NCI-H526 (cell line): ENCODE data around the gene ATP5F1E.
"Not testable (repeated sequence)": the region's sequence is repeated elsewhere in the genome, so short reads cannot be mapped to it uniquely, and the experiment has no call there.

ENCODE experiments used
- DNase-seq, 2 experiments: peaks; one replicate each; lab custom pipeline; 2025; lab: John Stamatoyannopoulos, UW

The ATP5F1E gene

DNA sequence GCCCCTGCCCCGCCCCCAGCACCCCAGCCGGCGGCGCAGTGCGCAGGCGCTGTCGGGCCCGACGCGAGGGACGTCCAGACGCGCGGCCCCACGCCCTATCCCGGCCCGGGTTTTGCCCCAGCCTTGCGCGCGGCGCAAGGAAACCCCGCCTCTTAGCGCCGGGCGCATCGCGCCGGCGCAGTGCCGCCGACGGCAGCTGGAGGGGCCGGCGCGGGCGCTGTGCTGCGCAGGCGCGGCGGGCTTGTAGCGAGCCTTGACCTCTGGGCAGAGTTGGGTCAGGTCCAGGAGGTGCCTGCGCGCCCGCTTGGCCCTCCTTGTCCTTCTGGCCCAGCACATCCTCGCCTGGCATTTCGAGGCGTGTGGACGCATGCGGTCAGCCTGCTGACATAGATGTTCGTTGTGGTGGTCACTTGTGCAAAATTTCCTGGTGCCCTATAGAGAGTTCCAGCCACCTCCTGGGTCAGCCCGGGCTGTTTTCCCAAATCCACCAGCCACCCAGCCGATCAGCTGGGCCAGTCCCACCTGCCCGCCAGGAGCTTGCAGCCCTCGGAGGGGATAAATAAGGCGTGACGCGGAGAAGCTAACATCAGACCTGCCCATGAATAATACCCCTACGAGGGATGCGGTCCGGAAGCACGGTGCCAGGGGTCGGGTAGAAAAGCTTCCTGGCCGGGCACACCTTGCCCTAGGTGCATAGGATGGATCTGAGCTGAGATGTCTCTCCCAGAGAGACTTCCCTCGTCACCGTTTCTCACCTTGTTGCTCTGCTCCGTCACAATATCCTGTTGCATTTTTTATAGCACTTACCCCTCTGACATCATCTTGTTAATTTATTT, 10.9 kb upstream of the ATP5F1E start:
- peak; percentile 76 to 98 for DNase-seq

- DNase-seq = peak; percentile 25 to 55
These were observed 10.1 kb upstream of the ATP5F1E start, which contains the start of gene PRELID3B for GRCh38 chr20:59042151-59042795. Gene PRELID3B (minus strand): TSS chr20:59042786. CDS start chr20:59042730, 56 bp downstream.

DNA sequence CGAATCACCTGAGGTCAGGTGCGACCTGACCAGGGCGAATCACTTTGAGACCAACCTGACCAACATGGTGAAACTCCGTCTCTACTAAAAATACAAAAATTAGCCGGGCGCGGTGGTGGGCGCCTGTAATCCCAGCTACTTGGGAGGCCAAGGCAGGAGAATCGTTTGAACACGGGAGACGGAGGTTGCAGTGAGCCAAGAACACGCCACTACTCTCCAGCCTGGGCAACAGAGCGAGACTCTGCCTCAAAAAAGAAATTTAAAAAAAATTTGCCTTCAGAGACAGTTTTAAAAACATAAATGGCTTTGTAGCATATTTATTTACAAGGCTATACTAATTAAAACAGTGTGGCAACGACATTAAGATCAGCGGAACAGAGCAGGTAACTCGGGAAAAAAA, 9.4 kb upstream of the ATP5F1E start:
- DNase-seq = not testable (repeated sequence)

- no peak for DNase-seq
These were observed 8.5 kb upstream of the ATP5F1E start for GRCh38 chr20:59040667-59041066.

DNA sequence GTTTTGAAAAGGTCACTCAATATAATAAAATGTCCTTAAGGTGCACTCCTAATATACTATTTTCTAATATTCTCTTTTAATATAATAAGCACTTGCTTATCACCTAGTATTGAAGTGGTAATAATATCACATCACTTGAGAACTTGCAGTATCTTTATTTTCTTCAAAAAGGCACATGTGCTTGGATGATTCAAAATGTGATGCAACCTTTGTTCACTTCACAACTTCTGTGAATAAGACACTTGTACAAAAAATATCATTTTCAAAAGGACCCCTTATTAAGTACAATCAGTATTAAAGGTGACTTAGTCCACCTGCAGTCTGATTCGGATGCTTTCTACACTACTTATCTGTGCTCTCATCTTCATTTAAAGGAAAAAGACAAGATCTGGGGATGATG, 7.1 kb upstream of the ATP5F1E start:
- no peak for DNase-seq

DNA sequence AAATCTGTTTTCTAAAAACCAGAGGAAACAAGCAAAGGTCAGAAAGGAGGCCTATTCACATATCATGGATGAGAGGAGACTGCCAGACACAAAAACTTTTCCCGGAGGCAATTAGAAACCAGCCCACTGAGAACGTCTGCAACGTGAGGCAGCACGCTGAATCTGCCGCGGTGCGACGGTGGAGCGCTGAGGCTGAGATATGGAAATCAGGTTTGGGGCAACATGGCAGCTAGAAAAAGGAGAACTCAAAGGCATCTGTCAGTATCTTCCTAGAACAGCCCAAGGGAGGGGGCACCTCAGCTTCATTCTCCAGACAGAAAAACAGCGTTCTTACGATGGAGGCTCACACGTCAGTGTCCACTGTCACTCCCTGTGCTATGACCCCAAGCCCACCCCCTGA, 5.3 kb upstream of the ATP5F1E start:
- DNase-seq = no peak

- DNase-seq = no peak
These were observed 3.2 kb upstream of the ATP5F1E start for GRCh38 chr20:59035381-59035780.

- DNase-seq = no peak
These were observed 1.6 kb upstream of the ATP5F1E start for GRCh38 chr20:59033616-59034165.

- no peak for DNase-seq
These were observed 958 bp upstream of the ATP5F1E start for GRCh38 chr20:59033093-59033492.

- peak; percentile 73 to 76 for DNase-seq
These were observed 551 bp upstream of the ATP5F1E start for GRCh38 chr20:59032713-59033059.

DNA sequence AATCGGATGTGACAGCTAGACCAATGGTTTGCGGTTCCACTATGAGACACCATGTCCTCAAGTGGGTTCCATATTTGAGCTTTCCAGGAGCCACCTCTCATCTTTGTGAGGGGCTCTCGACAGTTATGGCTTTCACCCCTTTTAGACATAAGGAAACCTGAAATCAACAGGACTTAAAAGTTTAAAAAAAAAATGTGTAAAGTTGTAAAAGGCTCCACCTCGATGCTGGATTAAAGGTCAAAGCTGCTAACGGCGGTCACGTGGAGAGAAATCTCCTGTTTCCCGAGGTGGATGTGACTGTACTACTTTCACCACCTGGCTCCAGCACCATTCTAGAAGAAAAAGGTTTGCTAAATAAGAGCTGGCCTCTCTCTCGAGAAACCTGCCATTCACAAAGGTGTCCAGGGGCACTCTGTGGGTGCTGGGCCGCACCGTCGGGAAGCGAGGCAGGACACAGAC, 542 bp downstream of the ATP5F1E start:
- peak in 1 of 2 experiments; percentile 47 for DNase-seq

- no peak for DNase-seq
These were observed 1.1 kb downstream of the ATP5F1E start for GRCh38 chr20:59030911-59031563.

GRCh38 chr20:59028812-59029211, 3.3 kb downstream of the ATP5F1E start:
- DNase-seq = no peak

DNA sequence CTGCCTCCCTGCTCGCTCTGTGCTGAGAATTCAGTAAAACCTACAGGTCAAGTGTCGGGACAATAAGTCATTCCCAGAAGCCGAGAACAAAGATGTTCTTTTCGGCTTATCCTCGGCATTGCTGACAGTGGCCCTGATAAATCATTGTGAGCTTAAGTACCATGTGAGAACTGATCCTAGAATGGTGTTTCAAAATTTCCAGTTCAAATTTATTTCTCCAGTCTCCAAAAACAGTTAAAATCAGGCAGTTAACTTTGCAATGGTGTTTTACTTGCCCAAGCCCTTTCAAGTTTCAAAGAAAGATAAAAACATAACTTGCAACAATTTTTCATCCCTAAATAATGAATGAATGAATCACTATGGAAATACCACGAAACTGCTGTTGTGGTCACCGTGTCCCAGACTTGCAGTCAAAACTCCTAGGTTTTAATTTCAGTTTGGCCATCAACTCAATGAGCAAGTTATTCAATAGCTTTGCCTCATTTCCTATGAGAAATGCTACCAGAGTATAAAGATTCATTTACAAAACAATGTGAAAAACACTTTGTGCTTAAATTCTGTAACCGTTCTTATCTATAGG, 4.3 kb downstream of the ATP5F1E start:
- no peak for DNase-seq

DNA sequence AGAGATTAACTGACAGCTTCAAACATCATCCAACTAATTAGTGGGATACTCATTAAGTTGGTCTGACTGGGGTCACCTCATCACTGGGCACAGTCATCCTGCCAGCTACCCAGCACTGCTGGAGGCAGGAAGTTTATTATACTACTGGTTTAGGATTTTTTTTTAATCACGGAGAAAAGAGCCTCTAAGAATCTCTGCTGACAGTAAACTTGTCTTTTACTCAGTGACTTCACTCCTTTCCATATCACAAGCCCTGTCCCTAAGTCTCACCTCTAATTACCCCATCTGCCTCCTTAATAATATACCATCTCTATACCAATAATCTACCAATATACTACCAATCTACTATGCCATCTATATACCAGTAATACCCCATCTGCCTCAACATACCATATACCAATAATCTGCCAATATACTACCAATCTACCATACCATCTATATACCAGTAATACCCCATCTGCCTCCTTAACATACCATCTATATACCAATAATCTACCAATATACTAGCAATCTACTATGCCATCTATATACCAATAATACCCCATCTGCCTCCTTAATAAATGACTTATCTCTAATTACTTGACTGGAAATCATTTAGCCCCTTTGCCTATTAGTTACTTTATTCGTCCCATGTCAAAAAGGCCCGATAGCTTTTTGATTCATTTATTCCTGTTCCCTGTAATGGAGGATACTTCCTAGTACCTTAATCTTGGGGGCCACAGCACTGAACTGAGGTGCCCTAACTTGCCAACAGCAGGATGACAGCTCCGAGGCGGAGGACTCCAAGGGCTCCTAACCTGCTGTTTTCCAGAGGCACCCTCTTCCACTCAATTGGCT, 5.0 kb downstream of the ATP5F1E start:
- no peak for DNase-seq

- no peak for DNase-seq
These were observed 6.6 kb downstream of the ATP5F1E start for GRCh38 chr20:59025511-59025910.

GRCh38 chr20:59025086-59025485, 7.0 kb downstream of the ATP5F1E start:
- no peak for DNase-seq

DNA sequence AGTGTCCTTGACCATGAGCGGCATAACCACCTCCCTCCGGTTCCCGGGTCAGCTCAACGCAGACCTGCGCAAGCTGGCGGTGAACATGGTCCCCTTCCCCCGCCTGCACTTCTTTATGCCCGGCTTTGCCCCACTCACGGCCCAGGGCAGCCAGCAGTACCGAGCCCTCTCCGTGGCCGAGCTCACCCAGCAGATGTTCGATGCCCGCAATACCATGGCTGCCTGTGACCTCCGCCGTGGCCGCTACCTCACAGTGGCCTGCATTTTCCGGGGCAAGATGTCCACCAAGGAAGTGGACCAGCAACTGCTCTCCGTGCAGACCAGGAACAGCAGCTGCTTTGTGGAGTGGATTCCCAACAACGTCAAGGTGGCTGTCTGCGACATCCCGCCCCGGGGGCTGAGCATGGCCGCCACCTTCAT, 8.0 kb downstream of the ATP5F1E start:
- no peak for DNase-seq

- no peak for DNase-seq
These were observed 8.5 kb downstream of the ATP5F1E start for GRCh38 chr20:59023616-59024015.

GRCh38 chr20:59022754-59023153, 9.4 kb downstream of the ATP5F1E start:
- no peak for DNase-seq

DNA sequence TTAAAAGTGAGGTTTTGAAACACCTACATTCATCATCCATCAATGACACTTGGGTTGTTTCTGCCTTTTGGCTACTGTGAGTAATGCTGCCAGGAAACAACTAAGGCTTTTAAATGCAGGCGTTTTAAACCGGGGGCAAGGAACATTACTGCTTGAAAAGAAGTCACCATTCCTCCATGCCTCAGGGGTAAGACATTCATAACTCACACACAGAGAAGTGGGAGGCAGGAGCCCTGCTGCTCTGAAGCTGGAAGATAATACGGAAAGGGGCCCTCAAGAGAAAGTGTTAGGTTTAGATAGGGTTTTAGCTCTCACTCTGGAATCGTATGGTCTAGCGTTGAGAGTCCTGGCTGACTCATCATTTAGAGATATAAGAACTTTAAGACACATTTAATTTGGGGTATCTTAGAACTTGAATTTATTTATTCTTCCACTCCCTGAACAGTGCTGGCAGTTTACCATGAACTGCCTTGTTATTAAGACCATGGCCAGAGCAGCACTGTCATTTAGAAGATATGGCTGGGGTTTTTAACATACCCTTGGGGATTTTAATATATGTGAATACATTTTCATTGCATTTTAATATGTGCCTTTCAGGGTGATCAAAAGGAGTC, 11.1 kb downstream of the ATP5F1E start:
- DNase-seq = no peak
